CD4-positive, alpha-beta T cell treated with Interleukin-4 for 1 hour (primary cell): ENCODE measurements around the gene DHRS3.

ENCODE experiments used
- DNase-seq, 2 donors: peaks; one replicate each; pipeline ENCODE4 v3.0.0-alpha.2; 2020 to 2022

The DHRS3 gene

GRCh38 chr1:12615865-12616708, 1.9 kb downstream of the DHRS3 start:
- DNase-seq = no peak

GRCh38 chr1:12615159-12615864, 2.7 kb downstream of the DHRS3 start:
- no peak for DNase-seq

GRCh38 chr1:12614402-12615158, 3.4 kb downstream of the DHRS3 start:
- DNase-seq = no peak

- no peak for DNase-seq
Observed at GRCh38 chr1:12613180-12613579, 4.8 kb downstream of the DHRS3 start.

GRCh38 chr1:12610941-12611340, 7.1 kb downstream of the DHRS3 start:
- no peak for DNase-seq

GRCh38 chr1:12610305-12610935, 7.6 kb downstream of the DHRS3 start:
- no peak for DNase-seq

GRCh38 chr1:12609469-12610003, 8.5 kb downstream of the DHRS3 start:
- no peak for DNase-seq

- DNase-seq = no peak
Observed at GRCh38 chr1:12608311-12608957, 9.6 kb downstream of the DHRS3 start.

- no peak for DNase-seq
Observed at GRCh38 chr1:12607263-12607662, 10.7 kb downstream of the DHRS3 start.

GRCh38 chr1:12604986-12605385, 13.0 kb downstream of the DHRS3 start:
- DNase-seq = no peak

GRCh38 chr1:12604114-12604874, 13.7 kb downstream of the DHRS3 start:
- peak; percentile 75 to 79 for DNase-seq

- no peak for DNase-seq
Observed at GRCh38 chr1:12603224-12603623, 14.8 kb downstream of the DHRS3 start.

- no peak for DNase-seq
Observed at GRCh38 chr1:12602659-12603024, 15.4 kb downstream of the DHRS3 start.

- DNase-seq = peak in 1 of 2 donors; percentile 71
Observed at GRCh38 chr1:12601700-12602658, 16.0 kb downstream of the DHRS3 start.

GRCh38 chr1:12600880-12601633, 17.0 kb downstream of the DHRS3 start:
- peak; percentile 65 to 72 for DNase-seq

GRCh38 chr1:12600335-12600734, 17.7 kb downstream of the DHRS3 start:
- no peak for DNase-seq

- no peak for DNase-seq
Observed at GRCh38 chr1:12599657-12600056, 18.4 kb downstream of the DHRS3 start.

GRCh38 chr1:12598974-12599373, 19.0 kb downstream of the DHRS3 start:
- no peak for DNase-seq

- DNase-seq = no peak
Observed at GRCh38 chr1:12597792-12598191, 20.2 kb downstream of the DHRS3 start.
